NCI-H82 treated with DMSO at 0.1 percent for 48 hours (cell line): ENCODE measurements around the gene A4GALT.
"Not testable (repeated sequence)": the region's sequence is repeated elsewhere in the genome, so short reads cannot be mapped to it uniquely, and the experiment has no call there.

ENCODE experiments used
- DNase-seq: peaks from one replicate; lab custom pipeline; 2025; ENCODE audit not compliant: unreplicated experiment; lab: John Stamatoyannopoulos, UW

A4GALT gene

DNA sequence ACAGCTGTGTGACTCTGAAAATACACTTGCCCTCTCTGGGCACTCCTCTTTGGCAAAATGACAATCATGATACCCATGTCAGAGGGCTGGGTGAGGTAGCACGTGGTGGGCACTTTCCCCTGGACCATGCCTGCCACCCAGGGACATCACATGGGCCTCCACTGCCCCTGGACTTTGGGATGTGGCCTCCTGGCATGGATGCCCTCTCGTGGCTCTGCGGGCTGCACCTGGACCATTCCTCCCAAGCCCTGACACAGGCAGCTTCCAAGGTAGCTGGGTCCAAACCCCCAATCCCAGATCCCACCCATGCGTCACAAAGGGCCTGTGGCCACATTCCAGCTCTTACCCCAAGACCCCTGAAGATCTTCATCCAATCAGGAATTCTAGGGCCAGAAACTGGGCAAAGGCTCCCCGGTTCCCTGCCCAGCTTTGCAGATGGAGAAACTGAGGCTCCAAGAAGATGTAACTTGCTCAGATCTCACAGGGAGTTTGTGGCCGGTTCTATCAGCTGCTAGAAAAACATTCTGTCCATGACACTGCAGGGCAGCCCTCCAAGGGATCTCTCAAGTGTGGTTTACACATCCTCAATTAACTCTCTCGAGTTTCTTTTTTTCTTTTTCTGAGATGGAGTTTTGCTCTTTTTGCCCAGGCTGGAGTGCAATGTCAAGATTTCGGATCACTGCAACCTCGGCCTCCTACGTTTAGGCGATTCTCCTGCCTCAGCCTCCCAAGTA lies 36.0 kb downstream of the A4GALT start:
- no peak for DNase-seq

DNA sequence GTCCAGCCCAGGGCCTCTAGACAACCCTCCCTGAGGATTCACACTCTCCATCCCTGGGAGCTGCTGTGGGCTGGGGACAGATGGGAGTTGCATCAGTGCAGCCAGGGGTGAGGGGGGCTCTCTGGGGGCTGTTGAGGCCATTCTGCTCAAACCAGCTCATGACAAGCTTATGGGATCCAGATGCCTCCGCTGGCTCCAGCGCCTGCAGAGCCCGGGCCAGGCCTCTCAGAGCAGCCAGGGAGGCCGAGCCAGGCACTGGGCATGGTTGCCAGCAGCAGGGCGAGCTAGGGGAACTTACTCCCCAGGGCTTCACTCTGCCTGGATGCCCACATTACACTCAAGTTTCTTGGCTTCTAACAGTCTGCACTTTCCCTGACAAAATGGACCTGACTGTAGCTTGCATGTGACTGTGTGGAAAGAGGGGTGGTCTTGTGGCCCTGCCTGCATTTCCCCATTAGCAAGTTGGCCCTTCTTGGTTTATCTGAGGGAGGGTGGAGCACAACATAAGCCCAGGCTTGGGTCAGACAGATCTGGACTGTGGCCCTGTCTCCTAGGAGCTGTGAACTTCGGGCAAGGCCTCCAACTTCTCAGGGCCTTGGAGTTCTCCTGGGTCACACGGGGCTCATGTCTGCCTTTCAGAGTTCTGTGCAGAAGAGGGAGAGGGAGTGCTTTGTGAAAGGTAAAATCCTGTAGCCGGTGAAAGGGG lies 36.9 kb downstream of the A4GALT start:
- DNase-seq: no peak

DNA sequence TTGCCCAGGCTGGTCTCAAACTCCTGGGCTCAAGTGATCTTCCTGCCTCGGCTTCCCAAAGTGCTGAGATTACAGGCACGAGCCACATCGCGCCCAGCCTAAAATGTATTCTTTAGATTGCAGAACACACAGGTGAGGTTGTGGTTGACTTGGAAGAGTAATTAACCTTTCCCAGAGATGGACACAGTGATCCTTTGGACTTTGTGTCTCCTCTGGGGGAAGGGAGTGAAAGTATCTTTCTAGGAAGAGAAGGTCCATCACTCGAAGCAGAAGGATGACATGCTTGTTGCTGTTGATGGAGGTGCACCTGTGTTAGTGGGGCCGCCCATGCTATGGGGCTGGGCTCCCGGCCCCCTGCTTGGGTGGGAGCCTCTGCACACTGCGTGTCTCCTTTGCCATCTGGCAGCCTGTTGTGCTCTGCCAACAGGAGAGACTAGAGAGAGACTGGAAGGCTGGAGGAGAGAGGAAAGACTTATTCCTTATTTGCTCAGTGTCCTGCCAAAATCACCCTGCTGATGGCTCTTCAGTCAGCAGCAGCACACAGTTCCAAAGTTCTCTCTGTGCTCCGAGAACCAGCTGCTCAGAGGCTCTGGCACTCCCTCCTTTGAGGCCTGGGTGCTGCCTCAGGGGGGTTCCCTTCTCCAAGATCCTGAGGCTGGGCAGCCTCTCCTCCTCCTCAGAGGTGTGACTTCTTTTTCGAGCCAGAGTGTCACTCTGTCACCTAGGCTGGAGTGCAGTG lies 38.4 kb downstream of the A4GALT start:
- no peak for DNase-seq

DNA sequence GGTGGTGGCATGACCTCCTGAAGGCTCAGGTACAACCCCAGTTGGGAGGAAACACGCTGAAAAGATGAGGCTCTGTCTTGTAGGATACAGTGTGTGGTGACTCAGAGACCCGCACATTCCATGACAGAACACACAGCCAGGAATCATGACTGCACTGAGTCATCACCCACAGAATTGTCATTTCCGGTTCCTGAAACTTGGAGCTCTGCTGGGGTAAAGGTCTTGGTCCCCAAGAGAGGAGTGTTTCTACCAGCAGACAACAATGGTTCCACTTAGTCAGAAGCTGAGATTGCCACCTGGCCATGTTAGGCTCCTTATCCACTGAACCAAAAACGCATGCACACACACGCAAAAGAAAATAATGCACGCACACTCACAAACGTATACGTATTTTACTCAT lies 40.0 kb downstream of the A4GALT start:
- DNase-seq: no peak

DNA sequence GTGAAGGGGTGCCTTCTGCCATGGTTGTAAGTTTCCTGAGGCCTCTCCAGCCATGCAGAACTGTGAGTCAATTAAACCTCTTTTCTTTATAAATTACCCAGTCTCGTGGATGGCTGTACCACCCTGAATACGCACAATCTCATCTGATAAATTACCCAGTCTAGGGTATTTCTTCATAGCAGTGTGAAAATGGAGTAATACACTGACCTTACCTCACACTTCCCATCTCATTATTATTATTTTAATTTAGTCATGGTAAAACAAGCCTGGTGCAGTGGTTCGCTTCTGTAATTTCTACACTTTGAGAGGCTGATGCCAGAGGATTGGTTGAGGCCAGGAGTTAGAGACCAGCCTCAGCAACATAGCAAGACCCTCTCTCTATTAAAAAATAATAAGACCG lies 41.0 kb downstream of the A4GALT start:
- DNase-seq: no peak

DNA sequence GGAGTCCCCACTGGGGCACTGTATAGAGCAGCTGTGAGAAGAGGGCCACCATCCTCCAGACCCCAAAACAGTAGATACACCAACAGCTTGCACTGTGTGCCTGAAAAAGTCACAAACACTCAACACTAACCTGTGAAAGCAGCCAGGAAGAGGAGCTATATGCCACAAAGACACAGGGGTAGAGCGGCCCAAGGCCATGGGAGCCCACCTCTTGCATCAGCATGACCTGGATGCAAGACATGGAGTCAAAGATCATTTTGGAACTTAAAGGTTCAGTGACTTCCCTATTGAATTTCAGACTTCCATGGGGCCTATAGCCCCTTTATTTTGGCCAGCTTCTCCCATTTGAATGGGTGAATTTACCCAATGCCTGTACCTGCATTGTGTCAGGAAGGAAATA lies 41.8 kb downstream of the A4GALT start:
- no peak for DNase-seq

DNA sequence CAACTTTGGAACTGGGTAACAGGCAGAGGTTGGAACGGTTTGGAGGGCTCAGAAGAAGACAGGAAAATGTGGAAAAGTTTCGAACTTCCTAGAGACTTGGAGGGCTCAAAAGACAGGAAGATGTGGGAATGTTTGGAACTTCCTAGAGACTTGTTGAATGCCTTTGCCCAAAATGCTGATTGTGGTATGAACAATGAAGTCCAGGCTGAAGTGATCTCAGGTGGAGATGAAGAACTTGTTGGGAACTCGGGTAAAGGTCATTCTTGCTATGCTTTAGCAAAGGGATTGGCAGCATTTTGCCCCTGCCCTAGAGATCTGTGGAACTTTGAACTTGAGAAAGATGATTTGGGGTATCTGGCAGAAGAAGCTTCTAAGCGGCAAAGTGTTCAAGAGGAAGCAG lies 42.7 kb downstream of the A4GALT start:
- DNase-seq: not testable (repeated sequence)

DNA sequence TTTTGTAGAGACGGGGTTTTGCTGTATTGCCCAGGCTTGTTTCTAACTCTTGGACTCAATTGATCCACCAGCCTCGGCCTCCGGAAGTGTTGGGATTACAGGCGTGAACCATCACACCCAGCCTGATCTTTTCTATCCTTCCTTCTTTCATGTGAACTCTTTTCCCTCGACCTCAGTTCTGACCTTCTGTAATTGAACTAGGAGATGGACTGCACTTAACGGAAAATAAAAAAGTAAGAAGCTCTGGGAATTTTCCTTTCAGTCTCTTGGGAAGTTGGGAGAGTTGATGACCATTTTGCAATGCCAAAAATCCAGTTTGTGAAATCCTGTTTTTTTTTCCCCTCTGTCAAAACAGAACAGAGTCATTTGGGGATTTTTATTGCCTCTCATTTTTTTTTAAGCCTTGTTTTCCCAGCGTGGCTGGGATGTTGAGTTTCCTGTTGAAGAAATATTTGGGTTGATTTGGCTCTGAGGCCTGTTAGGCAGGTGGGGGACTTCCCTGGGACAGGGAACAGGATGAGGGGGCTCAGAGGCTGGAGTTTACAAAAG lies 44.5 kb downstream of the A4GALT start:
- DNase-seq: no peak

DNA sequence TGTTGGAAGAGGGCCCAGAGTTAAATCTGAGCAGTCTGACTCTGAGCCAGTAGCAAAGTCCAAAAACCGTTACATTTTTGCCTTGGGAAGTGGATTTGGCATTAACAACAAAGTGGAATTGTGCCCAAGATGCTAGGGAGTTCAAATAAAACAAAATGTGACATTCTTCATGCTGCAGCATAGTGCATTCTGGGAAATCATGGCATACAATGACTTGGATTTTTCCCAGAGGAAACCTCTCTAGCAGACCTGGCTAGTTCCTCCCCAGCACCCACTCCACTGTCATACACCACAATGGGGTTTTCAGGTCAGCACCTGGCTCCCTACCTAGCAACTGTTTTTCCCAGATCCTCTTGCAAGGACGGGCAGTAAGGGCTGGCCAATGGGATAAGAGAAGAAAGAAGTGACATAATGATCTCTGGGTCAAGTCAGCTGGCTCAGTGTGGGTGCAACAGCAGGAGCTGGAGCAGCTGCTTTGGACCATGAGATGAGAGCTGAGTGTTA lies 46.7 kb downstream of the A4GALT start:
- no peak for DNase-seq

DNA sequence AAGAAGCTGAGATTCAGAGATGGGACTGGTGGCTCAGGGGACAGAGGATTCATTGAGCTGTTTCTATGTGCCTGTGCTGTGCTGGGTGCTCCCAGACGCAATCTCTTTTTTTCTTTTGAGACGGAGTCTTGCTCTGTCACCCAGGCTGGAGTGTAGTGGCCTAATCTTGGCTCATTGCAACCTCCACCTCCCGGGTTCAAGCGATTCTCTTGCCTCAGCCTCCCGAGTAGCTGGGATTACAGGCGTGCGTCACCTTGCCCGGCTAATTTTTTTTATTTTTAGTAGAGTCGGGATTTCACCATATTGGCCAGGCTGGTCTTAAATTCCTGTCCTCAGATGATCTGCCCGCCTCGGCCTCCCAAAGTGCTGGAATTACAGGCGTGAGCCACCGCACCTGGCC lies 47.6 kb downstream of the A4GALT start:
- DNase-seq: not testable (repeated sequence)

DNA sequence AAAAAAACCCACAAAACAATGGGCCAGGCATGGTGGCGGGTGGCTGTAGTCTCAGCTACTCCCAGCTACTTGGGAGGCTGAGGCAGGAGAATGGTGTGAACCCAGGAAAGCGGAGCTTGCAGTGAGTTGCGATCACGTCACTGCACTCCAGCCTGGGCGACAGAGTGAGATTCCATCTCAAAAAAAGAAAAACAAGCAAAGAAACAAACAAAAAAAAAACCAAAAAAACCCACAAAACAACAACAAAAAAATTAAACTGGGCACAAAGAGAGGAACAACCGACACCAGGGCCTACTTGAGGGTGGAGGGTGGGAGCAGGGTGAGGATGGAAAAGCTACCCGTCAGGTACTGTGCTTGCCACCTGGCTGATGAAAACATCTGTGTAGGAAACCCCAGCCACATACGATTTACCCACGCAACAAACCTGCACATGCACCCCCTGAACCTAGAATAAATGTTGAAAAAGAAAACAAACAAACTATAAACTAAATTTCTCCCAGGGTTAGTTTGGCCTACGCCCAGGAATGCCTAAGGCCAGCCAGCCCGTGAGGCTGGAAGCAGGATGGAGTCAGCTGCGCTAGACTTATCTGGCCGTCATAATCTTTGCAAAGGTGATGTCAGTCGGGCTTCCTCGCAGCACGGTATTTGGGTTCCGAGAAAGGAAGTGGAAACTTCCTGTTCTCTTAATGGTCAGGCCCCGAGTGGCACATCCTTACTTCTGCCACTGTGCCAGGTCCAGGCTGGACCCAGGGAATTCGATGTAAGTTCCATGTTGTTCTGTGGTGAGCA lies 49.6 kb downstream of the A4GALT start:
- no peak for DNase-seq

DNA sequence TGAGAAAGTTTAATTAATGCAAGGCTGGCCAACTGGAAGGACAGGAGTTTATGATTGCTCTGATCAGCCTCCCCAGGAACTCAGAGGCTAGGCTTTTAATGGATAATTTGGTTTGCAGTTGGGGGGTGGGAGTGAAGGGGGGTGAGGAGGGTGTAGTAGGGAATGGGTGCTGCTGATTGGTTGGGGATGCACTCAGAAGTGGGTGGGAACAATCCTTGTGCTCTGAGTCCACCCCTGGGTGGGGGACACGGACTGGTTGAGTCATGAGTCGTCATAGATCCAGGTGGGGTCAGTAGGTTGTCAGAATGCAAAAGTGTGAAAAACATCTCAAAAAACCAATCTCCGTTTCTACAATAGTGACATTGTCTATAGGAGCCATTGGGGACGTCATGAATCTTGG lies 50.6 kb downstream of the A4GALT start:
- DNase-seq: no peak

DNA sequence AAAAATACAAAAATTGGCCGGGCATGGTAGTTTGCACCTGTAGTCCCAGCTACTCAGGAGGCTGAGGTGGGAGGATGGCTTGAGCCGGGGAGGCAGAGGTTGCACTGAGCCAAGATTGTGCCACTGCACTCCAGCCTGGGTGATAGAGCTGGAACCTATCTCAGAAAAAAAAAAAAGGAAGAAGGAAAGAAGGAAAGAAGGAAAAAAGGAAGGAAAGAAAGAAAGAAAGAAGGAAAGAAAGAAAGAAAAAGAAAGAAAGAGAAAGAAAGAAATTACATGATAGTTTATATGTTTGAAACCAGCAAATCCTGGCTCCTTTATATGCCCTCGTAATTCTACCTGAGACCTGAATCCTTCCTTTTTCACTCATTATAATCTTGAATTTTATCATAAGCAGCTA lies 54.3 kb downstream of the A4GALT start:
- DNase-seq: not testable (repeated sequence)

DNA sequence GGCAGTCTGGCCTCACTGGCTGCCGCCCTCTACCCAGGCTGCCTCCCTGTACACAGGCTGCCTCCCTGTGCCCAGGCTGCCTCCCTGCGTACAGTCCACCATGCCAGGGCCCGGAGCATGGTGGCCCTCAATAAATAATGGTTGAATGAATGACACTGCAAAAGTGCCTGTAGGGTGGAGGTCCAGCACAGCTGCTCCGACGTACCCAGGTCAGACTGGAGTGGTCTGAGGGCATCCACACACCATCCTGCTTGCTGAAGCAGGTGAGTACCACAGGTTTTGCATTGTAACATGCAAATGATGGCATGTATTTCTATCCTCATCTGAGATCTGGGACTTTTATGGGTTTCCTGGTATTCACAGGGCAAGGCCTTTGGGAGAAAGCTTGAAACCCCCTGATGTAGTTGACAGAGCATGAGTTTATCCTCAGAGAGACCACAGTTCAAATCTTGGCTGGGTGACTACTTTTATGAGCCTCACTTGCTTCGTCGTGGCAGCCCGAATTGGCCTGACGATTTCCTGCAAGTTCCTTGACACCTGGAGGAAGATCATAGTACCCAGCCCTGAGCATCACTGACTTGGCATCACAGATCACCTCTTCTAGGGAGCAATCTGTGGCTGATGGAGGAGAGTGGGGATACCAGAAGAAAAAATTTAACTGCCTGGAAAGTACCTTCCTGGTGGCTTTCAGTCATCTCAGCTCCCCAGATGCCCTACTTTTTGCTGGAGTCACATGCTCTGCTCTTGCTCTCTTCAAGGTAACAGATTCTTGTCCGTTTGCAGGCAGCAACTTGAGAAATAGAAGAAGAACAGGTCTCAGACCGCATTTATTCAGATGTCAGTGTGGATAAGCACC lies 55.5 kb downstream of the A4GALT start:
- no peak for DNase-seq

DNA sequence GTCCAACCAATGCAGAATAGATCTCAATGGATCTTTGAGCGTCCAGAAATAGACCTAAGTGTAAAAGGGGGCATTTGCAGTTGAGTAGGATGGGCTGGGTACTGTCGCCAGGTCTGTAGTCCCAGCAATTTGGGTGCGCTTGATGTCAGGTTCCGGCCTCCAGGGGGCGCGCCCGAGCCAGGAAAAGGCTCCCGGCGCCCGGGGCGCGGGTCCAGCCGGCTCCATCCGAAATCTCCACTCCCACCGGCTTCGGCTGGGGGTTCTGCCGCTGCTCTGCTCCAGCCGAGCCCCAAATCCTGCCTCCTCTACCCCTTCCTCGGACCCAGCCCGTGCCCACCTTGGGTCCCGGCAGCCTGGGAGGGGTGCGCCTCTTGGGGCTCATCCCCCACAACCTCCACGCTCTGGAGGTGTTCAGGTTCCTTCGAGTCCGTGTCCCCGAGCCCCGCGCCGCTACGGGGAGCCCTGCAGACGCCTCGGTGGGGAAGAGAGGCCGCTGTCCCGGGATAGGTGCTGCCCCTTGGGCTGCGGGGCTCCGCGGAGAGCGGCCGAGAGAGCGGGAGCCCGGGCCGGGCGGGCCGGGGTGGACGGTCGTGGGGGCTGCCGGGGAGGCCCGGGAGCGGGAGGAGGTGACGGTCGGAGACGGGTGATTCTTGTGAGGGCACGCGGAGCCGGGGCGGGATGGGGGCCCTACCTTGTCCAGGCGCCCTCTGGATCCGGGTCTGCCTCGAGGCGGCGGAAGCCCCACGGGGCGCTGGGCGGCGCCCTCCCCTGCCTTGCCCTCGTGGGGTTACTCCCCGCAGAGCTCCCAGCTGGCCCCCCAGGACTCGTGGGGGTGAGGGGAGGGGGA lies 58.5 kb downstream of the A4GALT start:
- DNase-seq: peak; percentile 39

DNA sequence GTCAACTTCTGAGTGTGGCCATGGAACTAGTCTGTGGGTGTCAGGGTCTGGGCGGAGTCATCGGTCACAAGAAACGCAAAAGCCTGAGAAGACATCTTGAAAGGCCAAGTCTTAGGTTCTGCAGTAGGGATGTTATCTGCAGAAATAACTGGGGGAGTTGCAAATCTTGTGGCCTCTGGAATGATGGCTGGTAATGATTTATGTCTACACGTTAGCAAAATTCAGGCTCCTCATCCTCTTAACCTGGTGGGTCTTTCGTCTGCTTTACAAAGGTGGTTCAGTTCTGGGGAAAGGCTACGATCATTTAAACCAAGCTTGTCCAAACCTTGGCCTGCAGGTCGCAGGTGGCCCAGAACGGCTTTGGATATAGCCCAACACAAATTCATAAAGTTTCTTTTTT lies 64.1 kb downstream of the A4GALT start:
- DNase-seq: no peak

DNA sequence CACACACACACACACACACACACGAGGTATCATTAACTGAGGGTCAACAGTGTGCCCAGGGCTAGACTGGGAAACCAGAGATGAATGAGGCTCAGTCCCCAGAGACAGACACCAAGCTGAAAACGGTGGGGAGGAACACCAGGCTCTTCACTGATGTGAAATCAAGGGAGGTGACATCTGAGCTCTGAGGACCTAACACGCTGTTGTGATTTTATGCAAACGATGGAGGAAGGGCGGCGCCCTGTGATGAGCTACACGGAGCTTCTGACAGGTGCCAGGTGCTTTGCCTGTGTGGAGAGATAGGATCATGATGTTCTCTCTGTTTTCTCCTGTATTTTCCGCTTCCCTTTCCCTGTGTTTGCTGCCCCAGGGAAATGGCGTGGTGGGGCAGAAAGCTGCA lies 65.0 kb downstream of the A4GALT start:
- no peak for DNase-seq

DNA sequence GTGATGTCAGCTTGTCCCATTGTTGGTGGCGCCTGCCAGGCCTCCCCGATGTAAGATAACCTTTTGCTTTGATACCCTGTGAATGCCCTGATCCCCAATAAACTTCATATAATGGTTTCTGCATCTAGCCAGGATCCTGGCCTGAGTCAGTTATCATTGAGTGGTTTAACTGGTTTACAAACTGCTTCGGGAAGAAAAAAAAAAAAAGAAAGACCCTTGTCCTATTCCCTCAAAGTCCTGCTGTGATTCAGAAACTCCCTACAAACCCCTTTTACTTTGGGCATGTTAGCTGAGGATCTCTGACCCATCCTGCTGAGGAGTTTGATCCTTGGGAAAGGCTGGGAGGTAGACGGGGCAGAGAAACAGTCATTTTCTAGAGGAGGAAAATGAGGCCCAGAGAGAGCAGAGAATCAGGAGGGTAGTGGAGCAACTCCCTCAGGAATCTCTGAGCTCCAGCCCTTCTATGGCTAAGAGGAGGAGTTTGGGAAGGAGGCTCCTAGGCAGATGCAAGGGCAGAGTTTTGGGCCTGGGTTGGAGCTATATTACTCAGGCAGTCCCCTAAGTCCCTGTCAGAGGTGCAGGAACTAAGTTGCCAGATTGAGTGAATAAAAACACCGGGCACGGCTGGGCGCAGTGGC lies 66.1 kb downstream of the A4GALT start:
- DNase-seq: no peak
